ENCODE measurements around the gene BEND6. TPM values are rescaled to one million over a fixed set of nuclear protein-coding genes. Genes with fewer than 3 reads are reported as not detected.

Gene BEND6
- total and polyA plus RNA-seq, 2 donors (not counting 3 experiments of a cell fraction or from before 2014, with no cell fraction given) = 0.15 to 0.66 TPM

- H3K4me2 ChIP-seq (ENCODE audit: insufficient read depth, low read length) = no peak overlapping the region
- no peaks in the 10 kb centered on the region for H3K36me3 ChIP-seq (ENCODE audit: control insufficient read depth in 2 of 2, extremely low read depth in 1 of 2, insufficient read depth in 2 of 2, low read length in 2 of 2)
- no peak overlapping the region for H2AFZ ChIP-seq (ENCODE audit: low read depth, low read length)
- ChIA-PET CTCF (interaction anchor here (1.0 to 1.2 kb wide), 2 partner anchors 404 to 415 kb away, joined by 4 read pairs; no protein-coding TSS in a partner anchor), POLR2A (no interaction called here)
- no peaks in the 10 kb centered on the region for H3K27me3 ChIP-seq (ENCODE audit: control insufficient read depth in 2 of 2, insufficient read depth in 2 of 2, low read length in 2 of 2)
- FAIRE-seq (no peak), DNase-seq (ENCODE audit: low read depth, low spot score) (no peak)
- dilution Hi-C loops (cut with MboI; ENCODE audit: extremely low pct_ligation_motif_present, low sequenced_read_pairs) (no loop called here), intact Hi-C loops (cut with micrococcal nuclease) (no loop called here)
- H3K79me2 ChIP-seq (ENCODE audit: control insufficient read depth, insufficient read depth, low read length) = no peaks in the 10 kb centered on the region
- no peaks in the 10 kb centered on the region for H3K9me1 ChIP-seq (replicated peaks; ENCODE audit: control insufficient read depth, extremely low read depth, insufficient read depth, low read length)
- TF ChIP-seq GATA2 (IDR thresholded peaks at IDR 0.05; ENCODE audit: insufficient read depth, insufficient read length, low read depth, low read length) (no peak), MYC (IDR thresholded peaks at IDR 0.05; ENCODE audit: low read depth, low read length) (no peak), MAX (IDR thresholded peaks at IDR 0.05; ENCODE audit: insufficient read depth, insufficient read length) (no peak), POLR2A (IDR thresholded peaks at IDR 0.05; ENCODE audit: low read depth, low read length) (no peak), POLR2AphosphoS5 (IDR thresholded peaks at IDR 0.05; ENCODE audit: insufficient read depth, low read depth, low read length) (no peak), EZH2 (IDR thresholded peaks at IDR 0.05; ENCODE audit: borderline replicate concordance, low read depth, low read length, severe bottlenecking) (no peak), FOS (IDR thresholded peaks at IDR 0.05; ENCODE audit: borderline replicate concordance, insufficient read depth, low read length) (no peak), CTCF (IDR thresholded peaks at IDR 0.05; ENCODE audit: extremely low read depth in 1 of 2, insufficient read depth in 1 of 2, low read depth in 1 of 2, low read length in 2 of 2) (no peak), JUN (IDR thresholded peaks at IDR 0.05; ENCODE audit: borderline replicate concordance, insufficient read depth, insufficient read length, low read depth) (no peak)
- no TSS peak for BruUV-seq (replicated peaks)
- no peak overlapping the region for H3K4me3 ChIP-seq (replicated peaks in 1 of 3; ENCODE audit: insufficient read depth in 1 of 3, low read depth in 1 of 3, low read length in 3 of 3)
- H4K20me1 ChIP-seq (replicated peaks; ENCODE audit: control insufficient read depth, extremely low read depth, insufficient read depth, low read length) = no peaks in the 10 kb centered on the region
- H3K27ac ChIP-seq (ENCODE audit: insufficient read depth, low read depth, low read length) = no peak overlapping the region
- no peak overlapping the region for H3K9ac ChIP-seq (replicated peaks; ENCODE audit: extremely low read depth, insufficient read depth, low read length)
- H3K4me1 ChIP-seq (ENCODE audit: control insufficient read depth, extremely low read depth, insufficient read depth, low read length) = peaks cover 2% of the 10 kb centered on the region
- H3K9me3 ChIP-seq (replicated peaks; ENCODE audit: control insufficient read depth, insufficient read depth, low read length) = no peaks in the 10 kb centered on the region
Observed at GRCh38 chr6:56909115-56909907, 45.6 kb upstream of the BEND6 start.

Data from endothelial cell of umbilical vein (primary cell).